H1 (cell line): Measurements from ENCODE around the gene TIMP3. TPM values are rescaled to one million over a fixed set of nuclear protein-coding genes. Genes with fewer than 3 reads are reported as not detected.

Experiments
- BRCA1 ChIP-seq: IDR thresholded peaks from 2 replicates; pipeline ENCODE4 v1.6.1; 2012; ENCODE audit warnings: low read depth, low read length, improper control_type of control experiment
- CBX8 ChIP-seq: fragments of 300-800, 300-1000 bp; sonication (generic); IDR thresholded peaks from 2 replicates; pipeline ENCODE4 v1.7.1; 2016; ENCODE audit warnings: low read depth, low read length, borderline replicate concordance
- MAFK ChIP-seq: IDR thresholded peaks from 2 replicates; pipeline ENCODE4 v1.6.1; 2012; ENCODE audit warnings: low read depth, mild to moderate bottlenecking, improper control_type of control experiment, low read length
- RAD21 ChIP-seq, 2 experiments: IDR thresholded peaks in 1 of 2; conservative IDR thresholded peaks in 1 of 2; 2 replicates each; pipeline ENCODE4 v1.6.1; 2011; ENCODE audit warnings: low read depth in 2 of 2, low read length in 2 of 2, improper control_type of control experiment in 1 of 2, inconsistent platforms in 1 of 2, mild to moderate bottlenecking in 1 of 2, moderate library complexity in 1 of 2
- polyA plus RNA-seq, 7 experiments: library from polyadenylated mRNA; depleted of rRNA in 3 of 7; stranded (reverse) in 5 of 7; unstranded in 2 of 7; fragments of >200 nt in 5 of 7; fragments of 200-250 nt in 2 of 7; gene quantifications; 1 replicate in 5 of 7; 2 replicates in 1 of 7; 4 replicates in 1 of 7; pipeline versions ENCODE4 v1.2.1 to v1.2.3, GENCODE V29; 2011 to 2013; ENCODE audit warnings: missing spikeins in 2 of 7, mixed read lengths in 2 of 7
- total RNA-seq: library from RNA; stranded (reverse); fragmentation: NEBNext Ultra II Directional; extraction: Animal tissue kit (Norgen Biotek cat#: 25700); gene quantifications from 2 replicates; pipeline ENCODE4 v1.2.1, GENCODE V29; 2021
- TF ChIP-seq, protein P1 (sequence below): fragments of 300-600 bp; sonication (generic); IDR thresholded peaks from 2 replicates; pipeline ENCODE4 v1.7.1; 2012; ENCODE audit warnings: low read length, moderate library complexity, mild to moderate bottlenecking, inconsistent platforms; ENCODE audit not compliant: insufficient replicate concordance
- TF ChIP-seq, protein P2 (sequence below): IDR thresholded peaks from 2 replicates; pipeline ENCODE4 v1.6.1; 2012; ENCODE audit warnings: inconsistent platforms
- TF ChIP-seq, protein P3 (sequence below): IDR thresholded peaks from 2 replicates; pipeline ENCODE4 v1.6.1; 2012; ENCODE audit warnings: low read length, inconsistent platforms

TIMP3 gene
- total and polyA plus RNA-seq, 2 of the 8 experiments (the other 6 are each of a cell fraction or from before 2014, with no cell fraction given) = 1.3 to 4.7 TPM

DNA sequence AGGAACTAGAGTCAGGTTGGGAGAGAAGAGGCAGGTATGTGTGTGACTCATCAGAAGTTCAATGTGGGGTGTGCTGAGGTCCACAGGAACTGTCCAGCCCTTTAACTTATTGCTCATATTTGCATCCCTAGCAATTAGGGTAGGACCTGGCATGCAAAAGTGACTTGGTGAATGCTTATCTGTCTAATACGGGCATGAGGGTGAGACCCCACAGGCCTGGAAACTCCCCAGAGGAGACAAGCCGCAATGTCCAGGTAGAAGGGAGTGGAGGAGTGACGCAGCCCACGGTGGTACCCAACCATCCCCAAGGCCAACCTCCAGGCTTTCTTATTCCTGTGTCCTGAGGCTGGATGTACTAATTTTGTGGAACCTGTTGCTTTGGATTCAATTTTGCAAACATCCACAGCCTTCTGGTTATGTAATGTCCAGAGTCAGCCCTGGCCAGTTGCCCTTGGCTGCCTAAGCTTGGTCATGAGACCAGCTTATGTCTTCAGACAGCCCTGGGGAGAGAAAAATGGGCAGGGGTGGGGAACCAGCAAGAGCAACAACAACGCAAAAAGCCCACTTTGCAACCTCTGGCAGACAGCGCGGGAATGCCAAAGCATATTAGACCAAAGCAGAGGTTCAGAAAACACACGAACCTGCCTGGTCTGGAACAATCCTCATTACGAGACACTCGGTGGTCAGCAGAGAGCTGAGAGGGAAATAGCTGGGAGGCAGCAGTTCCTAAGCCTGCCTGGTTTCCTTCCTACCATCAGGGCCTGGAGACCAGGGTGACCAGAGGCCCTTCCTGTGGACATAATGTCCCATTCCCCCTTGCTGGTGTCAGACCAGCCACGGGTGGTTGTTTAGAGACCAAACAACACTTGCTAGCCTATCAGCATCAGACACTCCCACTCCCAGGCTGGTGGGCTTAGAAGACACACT, 49.3 kb downstream of the TIMP3 start (continued):
- TF ChIP-seq, protein P1, sequence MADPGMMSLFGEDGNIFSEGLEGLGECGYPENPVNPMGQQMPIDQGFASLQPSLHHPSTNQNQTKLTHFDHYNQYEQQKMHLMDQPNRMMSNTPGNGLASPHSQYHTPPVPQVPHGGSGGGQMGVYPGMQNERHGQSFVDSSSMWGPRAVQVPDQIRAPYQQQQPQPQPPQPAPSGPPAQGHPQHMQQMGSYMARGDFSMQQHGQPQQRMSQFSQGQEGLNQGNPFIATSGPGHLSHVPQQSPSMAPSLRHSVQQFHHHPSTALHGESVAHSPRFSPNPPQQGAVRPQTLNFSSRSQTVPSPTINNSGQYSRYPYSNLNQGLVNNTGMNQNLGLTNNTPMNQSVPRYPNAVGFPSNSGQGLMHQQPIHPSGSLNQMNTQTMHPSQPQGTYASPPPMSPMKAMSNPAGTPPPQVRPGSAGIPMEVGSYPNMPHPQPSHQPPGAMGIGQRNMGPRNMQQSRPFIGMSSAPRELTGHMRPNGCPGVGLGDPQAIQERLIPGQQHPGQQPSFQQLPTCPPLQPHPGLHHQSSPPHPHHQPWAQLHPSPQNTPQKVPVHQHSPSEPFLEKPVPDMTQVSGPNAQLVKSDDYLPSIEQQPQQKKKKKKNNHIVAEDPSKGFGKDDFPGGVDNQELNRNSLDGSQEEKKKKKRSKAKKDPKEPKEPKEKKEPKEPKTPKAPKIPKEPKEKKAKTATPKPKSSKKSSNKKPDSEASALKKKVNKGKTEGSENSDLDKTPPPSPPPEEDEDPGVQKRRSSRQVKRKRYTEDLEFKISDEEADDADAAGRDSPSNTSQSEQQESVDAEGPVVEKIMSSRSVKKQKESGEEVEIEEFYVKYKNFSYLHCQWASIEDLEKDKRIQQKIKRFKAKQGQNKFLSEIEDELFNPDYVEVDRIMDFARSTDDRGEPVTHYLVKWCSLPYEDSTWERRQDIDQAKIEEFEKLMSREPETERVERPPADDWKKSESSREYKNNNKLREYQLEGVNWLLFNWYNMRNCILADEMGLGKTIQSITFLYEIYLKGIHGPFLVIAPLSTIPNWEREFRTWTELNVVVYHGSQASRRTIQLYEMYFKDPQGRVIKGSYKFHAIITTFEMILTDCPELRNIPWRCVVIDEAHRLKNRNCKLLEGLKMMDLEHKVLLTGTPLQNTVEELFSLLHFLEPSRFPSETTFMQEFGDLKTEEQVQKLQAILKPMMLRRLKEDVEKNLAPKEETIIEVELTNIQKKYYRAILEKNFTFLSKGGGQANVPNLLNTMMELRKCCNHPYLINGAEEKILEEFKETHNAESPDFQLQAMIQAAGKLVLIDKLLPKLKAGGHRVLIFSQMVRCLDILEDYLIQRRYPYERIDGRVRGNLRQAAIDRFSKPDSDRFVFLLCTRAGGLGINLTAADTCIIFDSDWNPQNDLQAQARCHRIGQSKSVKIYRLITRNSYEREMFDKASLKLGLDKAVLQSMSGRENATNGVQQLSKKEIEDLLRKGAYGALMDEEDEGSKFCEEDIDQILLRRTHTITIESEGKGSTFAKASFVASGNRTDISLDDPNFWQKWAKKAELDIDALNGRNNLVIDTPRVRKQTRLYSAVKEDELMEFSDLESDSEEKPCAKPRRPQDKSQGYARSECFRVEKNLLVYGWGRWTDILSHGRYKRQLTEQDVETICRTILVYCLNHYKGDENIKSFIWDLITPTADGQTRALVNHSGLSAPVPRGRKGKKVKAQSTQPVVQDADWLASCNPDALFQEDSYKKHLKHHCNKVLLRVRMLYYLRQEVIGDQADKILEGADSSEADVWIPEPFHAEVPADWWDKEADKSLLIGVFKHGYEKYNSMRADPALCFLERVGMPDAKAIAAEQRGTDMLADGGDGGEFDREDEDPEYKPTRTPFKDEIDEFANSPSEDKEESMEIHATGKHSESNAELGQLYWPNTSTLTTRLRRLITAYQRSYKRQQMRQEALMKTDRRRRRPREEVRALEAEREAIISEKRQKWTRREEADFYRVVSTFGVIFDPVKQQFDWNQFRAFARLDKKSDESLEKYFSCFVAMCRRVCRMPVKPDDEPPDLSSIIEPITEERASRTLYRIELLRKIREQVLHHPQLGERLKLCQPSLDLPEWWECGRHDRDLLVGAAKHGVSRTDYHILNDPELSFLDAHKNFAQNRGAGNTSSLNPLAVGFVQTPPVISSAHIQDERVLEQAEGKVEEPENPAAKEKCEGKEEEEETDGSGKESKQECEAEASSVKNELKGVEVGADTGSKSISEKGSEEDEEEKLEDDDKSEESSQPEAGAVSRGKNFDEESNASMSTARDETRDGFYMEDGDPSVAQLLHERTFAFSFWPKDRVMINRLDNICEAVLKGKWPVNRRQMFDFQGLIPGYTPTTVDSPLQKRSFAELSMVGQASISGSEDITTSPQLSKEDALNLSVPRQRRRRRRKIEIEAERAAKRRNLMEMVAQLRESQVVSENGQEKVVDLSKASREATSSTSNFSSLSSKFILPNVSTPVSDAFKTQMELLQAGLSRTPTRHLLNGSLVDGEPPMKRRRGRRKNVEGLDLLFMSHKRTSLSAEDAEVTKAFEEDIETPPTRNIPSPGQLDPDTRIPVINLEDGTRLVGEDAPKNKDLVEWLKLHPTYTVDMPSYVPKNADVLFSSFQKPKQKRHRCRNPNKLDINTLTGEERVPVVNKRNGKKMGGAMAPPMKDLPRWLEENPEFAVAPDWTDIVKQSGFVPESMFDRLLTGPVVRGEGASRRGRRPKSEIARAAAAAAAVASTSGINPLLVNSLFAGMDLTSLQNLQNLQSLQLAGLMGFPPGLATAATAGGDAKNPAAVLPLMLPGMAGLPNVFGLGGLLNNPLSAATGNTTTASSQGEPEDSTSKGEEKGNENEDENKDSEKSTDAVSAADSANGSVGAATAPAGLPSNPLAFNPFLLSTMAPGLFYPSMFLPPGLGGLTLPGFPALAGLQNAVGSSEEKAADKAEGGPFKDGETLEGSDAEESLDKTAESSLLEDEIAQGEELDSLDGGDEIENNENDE = no peak
- TF ChIP-seq, protein P2, sequence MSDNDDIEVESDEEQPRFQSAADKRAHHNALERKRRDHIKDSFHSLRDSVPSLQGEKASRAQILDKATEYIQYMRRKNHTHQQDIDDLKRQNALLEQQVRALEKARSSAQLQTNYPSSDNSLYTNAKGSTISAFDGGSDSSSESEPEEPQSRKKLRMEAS = no peak
- TF ChIP-seq, protein P3, sequence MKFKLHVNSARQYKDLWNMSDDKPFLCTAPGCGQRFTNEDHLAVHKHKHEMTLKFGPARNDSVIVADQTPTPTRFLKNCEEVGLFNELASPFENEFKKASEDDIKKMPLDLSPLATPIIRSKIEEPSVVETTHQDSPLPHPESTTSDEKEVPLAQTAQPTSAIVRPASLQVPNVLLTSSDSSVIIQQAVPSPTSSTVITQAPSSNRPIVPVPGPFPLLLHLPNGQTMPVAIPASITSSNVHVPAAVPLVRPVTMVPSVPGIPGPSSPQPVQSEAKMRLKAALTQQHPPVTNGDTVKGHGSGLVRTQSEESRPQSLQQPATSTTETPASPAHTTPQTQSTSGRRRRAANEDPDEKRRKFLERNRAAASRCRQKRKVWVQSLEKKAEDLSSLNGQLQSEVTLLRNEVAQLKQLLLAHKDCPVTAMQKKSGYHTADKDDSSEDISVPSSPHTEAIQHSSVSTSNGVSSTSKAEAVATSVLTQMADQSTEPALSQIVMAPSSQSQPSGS = no peak
- no peak for TF ChIP-seq RAD21 (IDR thresholded peaks at IDR 0.05 in 1 of 2, conservative IDR thresholded peaks at IDR 0.05 in 1 of 2; ENCODE audit: low read depth in 2 of 2, low read length in 2 of 2)
- TF ChIP-seq MAFK = no peak
- TF ChIP-seq BRCA1 = no peak
- TF ChIP-seq CBX8 = no peak
